ENCODE measurements around the gene DUSP6. TPM values are rescaled to one million over a fixed set of nuclear protein-coding genes. Genes with fewer than 3 reads are reported as not detected.

Gene DUSP6
- total and polyA plus RNA-seq, 2 donors (not counting 1 experiment from before 2014, with no cell fraction given), result 3.2 to 42.2 TPM

GRCh38 chr12:89345830-89346740 lies 6.2 kb downstream of the DUSP6 start:
- WGBS (ENCODE audit: insufficient coverage), result 11% methylated on average over 5 of the region's 10 CpGs
- peak overlapping the region in 4 of 5 experiments; percentile 19 to 58 (median 38) for H3K4me3 ChIP-seq (ENCODE audit: control extremely low read depth in 1 of 5, extremely low read depth in 1 of 5, insufficient read depth in 1 of 5, low read depth in 2 of 5, low read length in 4 of 5)

GRCh38 chr12:89345376-89345775 lies 6.9 kb downstream of the DUSP6 start:
- DNase-seq (no peak), ATAC-seq (ENCODE audit: low read depth) (no peak)
- Histone ChIP-seq H3K79me2 (ENCODE audit: control insufficient read depth, insufficient read depth, low read length) (peaks cover 12% of the 10 kb centered on the region), H4K20me1 (ENCODE audit: control insufficient read depth, insufficient read depth, low read length, poor library complexity, severe bottlenecking) (no peaks in the 10 kb centered on the region), H3K27ac (ENCODE audit: low read length in 2 of 2) (no peak overlapping the region), H3K4me3 (ENCODE audit: control extremely low read depth in 1 of 5, extremely low read depth in 1 of 5, insufficient read depth in 1 of 5, low read depth in 2 of 5, low read length in 4 of 5) (no peak overlapping the region), H3K9me3 (ENCODE audit: control extremely low read depth in 1 of 3, control insufficient read depth in 2 of 3, insufficient read depth in 1 of 3, low read length in 2 of 3) (no peaks in the 10 kb centered on the region), H3K9ac (ENCODE audit: low read length) (no peak overlapping the region), H3K4me2 (replicated peaks; ENCODE audit: low read depth, low read length, poor library complexity, severe bottlenecking) (peak overlapping the region; percentile 73), H3K4me1 (ENCODE audit: control insufficient read depth in 2 of 2, insufficient read depth in 2 of 2, low read length in 2 of 2) (peaks cover 48 to 51% of the 10 kb centered on the region in 2 donors), H3K36me3 (replicated peaks in 1 of 2; ENCODE audit: control extremely low read depth in 1 of 2, control insufficient read depth in 1 of 2, extremely low read depth in 1 of 2, insufficient read depth in 2 of 2, low read length in 1 of 2) (no peaks in the 10 kb centered on the region), H3K27me3 (replicated peaks in 1 of 4; ENCODE audit: control extremely low read depth in 1 of 4, control insufficient read depth in 3 of 4, insufficient read depth in 4 of 4, low read length in 3 of 4) (no peaks in the 10 kb centered on the region), H2AFZ (ENCODE audit: insufficient read depth, low read depth, low read length, poor library complexity, severe bottlenecking) (no peak overlapping the region)
- TF ChIP-seq CTCF (IDR thresholded peaks at IDR 0.05) (no peak), EZH2 (IDR thresholded peaks at IDR 0.05; ENCODE audit: borderline replicate concordance, insufficient read depth, low read depth, low read length, poor library complexity, severe bottlenecking) (no peak)
- Mint-ChIP-seq H3K27ac (no peak overlapping the region), H3K4me1 (peaks cover 54% of the 10 kb centered on the region), H3K9me3 (ENCODE audit: insufficient read depth) (no peaks in the 10 kb centered on the region), H3K4me3 (no peak overlapping the region), H3K27me3 (no peaks in the 10 kb centered on the region)
- ChIA-PET CTCF (interaction anchor here (0.6 to 5.6 kb wide), 5 partner anchors 9 to 1367 kb away, joined by 3 to 21 read pairs (median 3); partner anchors contain the start of genes GALNT4 and POC1B), POLR2A (no interaction called here)
- 29% methylated on average over 1 of the region's 3 CpGs for WGBS (ENCODE audit: insufficient coverage)
- intact Hi-C loops (cut with micrococcal nuclease), result loop anchor here (5.0 kb wide), 3 partner anchors 63 to 1308 kb away; partner anchors contain the start of genes CEP290 and TMTC3

More at GRCh38 chr12:89345830-89346740, 6.2 kb downstream of the DUSP6 start:
- POLR2A ChIA-PET, result interaction anchor here (1.0 kb wide), 2 partner anchors 20 to 184 kb away, joined by 3 to 5 read pairs; no protein-coding TSS in a partner anchor
- H4K20me1 ChIP-seq (ENCODE audit: control insufficient read depth, insufficient read depth, low read length, poor library complexity, severe bottlenecking), result no peaks in the 10 kb centered on the region
- H3K27ac ChIP-seq (ENCODE audit: low read length in 2 of 2), result peak overlapping the region; percentile 29 to 43
- no peak for TF ChIP-seq EZH2 (IDR thresholded peaks at IDR 0.05; ENCODE audit: borderline replicate concordance, insufficient read depth, low read depth, low read length, poor library complexity, severe bottlenecking)
- peak overlapping the region; percentile 47 for H3K27ac Mint-ChIP-seq
- no peaks in the 10 kb centered on the region for H3K36me3 ChIP-seq (replicated peaks in 1 of 2; ENCODE audit: control extremely low read depth in 1 of 2, control insufficient read depth in 1 of 2, extremely low read depth in 1 of 2, insufficient read depth in 2 of 2, low read length in 1 of 2)
- no peaks in the 10 kb centered on the region for H3K27me3 Mint-ChIP-seq
- H3K9me3 Mint-ChIP-seq (ENCODE audit: insufficient read depth), result no peaks in the 10 kb centered on the region
- peak overlapping the region; percentile 31 for H2AFZ ChIP-seq (ENCODE audit: insufficient read depth, low read depth, low read length, poor library complexity, severe bottlenecking)
- H3K4me3 Mint-ChIP-seq, result peak overlapping the region; percentile 80
- ATAC-seq (ENCODE audit: low read depth) (peak; percentile 87), DNase-seq (peak; percentile 89)
- CTCF ChIA-PET, result interaction anchor here (0.6 to 5.6 kb wide), 7 partner anchors 8 to 1366 kb away, joined by 3 to 21 read pairs (median 3); partner anchors contain the start of genes GALNT4 and POC1B
- peak overlapping the region; percentile 51 for H3K9ac ChIP-seq (ENCODE audit: low read length)
- peaks cover 12% of the 10 kb centered on the region for H3K79me2 ChIP-seq (ENCODE audit: control insufficient read depth, insufficient read depth, low read length)
- H3K4me1 ChIP-seq (ENCODE audit: control insufficient read depth in 2 of 2, insufficient read depth in 2 of 2, low read length in 2 of 2), result peaks cover 53 to 55% of the 10 kb centered on the region in 2 donors
- H3K4me2 ChIP-seq (replicated peaks; ENCODE audit: low read depth, low read length, poor library complexity, severe bottlenecking), result peak overlapping the region; percentile 73
- H3K27me3 ChIP-seq (replicated peaks in 1 of 4; ENCODE audit: control extremely low read depth in 1 of 4, control insufficient read depth in 3 of 4, insufficient read depth in 4 of 4, low read length in 3 of 4), result no peaks in the 10 kb centered on the region
- no peaks in the 10 kb centered on the region for H3K9me3 ChIP-seq (ENCODE audit: control extremely low read depth in 1 of 3, control insufficient read depth in 2 of 3, insufficient read depth in 1 of 3, low read length in 2 of 3)
- intact Hi-C loops (cut with micrococcal nuclease), result loop anchor here (1.0 to 5.0 kb wide), 7 partner anchors 8 to 1309 kb away; partner anchors contain the start of genes CEP290, GALNT4 and TMTC3
- peaks cover 61% of the 10 kb centered on the region for H3K4me1 Mint-ChIP-seq
